Body of pancreas (tissue), 4 donors: ENCODE measurements around the gene EIF1AD. TPM values are rescaled to one million over a fixed set of nuclear protein-coding genes. Genes with fewer than 3 reads are reported as not detected.
A peak's percentile ranks its signal among the peaks of the same experiment; 100 is the strongest.

Source experiments
- ATAC-seq: fragments of 150-250 bp; one replicate; pipeline ENCODE4 v1.9.1; 2016
- DNase-seq, 4 donors: peaks; one replicate each; pipeline ENCODE4 v3.0.0-alpha.2; 2019
- H3K27ac ChIP-seq, 4 donors: fragments of 200-600 bp; sonication (generic); 1 replicate in 3 of 4; 2 replicates in 1 of 4; pipeline versions ENCODE4 v1.5.1 to v1.6.1; 2016 to 2019; ENCODE audit warnings: mild to moderate bottlenecking in 1 of 4, mixed read lengths in 1 of 4, moderate library complexity in 1 of 4
- H3K27me3 ChIP-seq, 2 donors: fragments of 200-600 bp; sonication (generic); one replicate each; pipeline ENCODE4 v1.6.0; 2016; ENCODE audit warnings: mild to moderate bottlenecking in 1 of 2
- H3K36me3 ChIP-seq, 2 donors: fragments of 200-600 bp; sonication (generic); replicated peaks in 1 of 2; 2 replicates each; pipeline ENCODE4 v1.5.1; 2016; ENCODE audit warnings: low read depth in 2 of 2; ENCODE audit not compliant: insufficient read depth in 1 of 2
- H3K4me1 ChIP-seq: fragments of 200-600 bp; sonication (generic); one replicate; pipeline ENCODE4 v1.6.0; 2016
- H3K4me3 ChIP-seq, 2 donors: fragments of 200-600 bp; sonication (generic); 1 replicate in 1 of 2; 2 replicates in 1 of 2; pipeline ENCODE4 v1.5.1; 2016 to 2019
- H3K9me3 ChIP-seq, 3 donors: fragments of 200-600 bp; sonication (generic); 1 replicate in 2 of 3; 2 replicates in 1 of 3; pipeline ENCODE4 v1.5.1; 2016
- CTCF ChIP-seq, 7 experiments: fragments of 450-650 bp in 4 of 7; fragments of 200-600 bp in 3 of 7; sonication (generic) in 3 of 7; IDR thresholded peaks; one replicate each; pipeline ENCODE4 v1.5.1; 2016 to 2019; ENCODE audit warnings: antibody characterized with exemption in 7 of 7
- POLR2A ChIP-seq, 3 donors: fragments of 450-650 bp; IDR thresholded peaks; one replicate each; pipeline ENCODE4 v1.6.1; 2016; ENCODE audit warnings: antibody characterized with exemption in 3 of 3, mild to moderate bottlenecking in 2 of 3
- WGBS, 2 donors: methylation state at CpG; one replicate each; pipeline ENCODE4 v1.1.5; 2017; 5-methylcytosine and 5-hydroxymethylcytosine counted together
- intact Hi-C: fragments of 100-400 bp; cut with DNase I; formaldehyde crosslinking; loops from one replicate; pipeline ENCODE4 v1.15.1; 2023
- total RNA-seq, 2 donors: library from RNA; depleted of rRNA; stranded (reverse); fragments of >200 nt; gene quantifications; one replicate each; pipeline ENCODE4 v1.1.0, GENCODE V29; 2016

The EIF1AD gene
- total RNA-seq, 2 donors from 2014 or later: 7.8 to 28.0 TPM

- TF ChIP-seq CTCF (IDR thresholded peaks at IDR 0.05): peak; percentile 86 to 96 (median 89)
- TF ChIP-seq POLR2A (IDR thresholded peaks at IDR 0.05): no peak
- ATAC-seq: peak; percentile 89
- H3K27ac ChIP-seq: no peak overlapping the region
- no peaks in the 10 kb centered on the region for H3K27me3 ChIP-seq
- 21 to 25% methylated on average over 18 to 39 of the region's 46 CpGs for WGBS, 2 donors
- H3K36me3 ChIP-seq: no peaks in the 10 kb centered on the region
- no peaks in the 10 kb centered on the region for H3K9me3 ChIP-seq
- no peak overlapping the region for H3K4me3 ChIP-seq
- intact Hi-C loops: no loop called here
- H3K4me1 ChIP-seq: peaks cover 11% of the 10 kb centered on the region
- DNase-seq: peak; percentile 66 to 82 (median 74)
Observed at GRCh38 chr11:66022401-66023185, 20.6 kb upstream of the EIF1AD start.

GRCh38 chr11:66020618-66021357 is 18.8 kb upstream of the EIF1AD start:
- H3K27me3 ChIP-seq: no peaks in the 10 kb centered on the region
- no peak overlapping the region for H3K4me3 ChIP-seq
- intact Hi-C loops: no loop called here
- ATAC-seq (no peak), DNase-seq (peak in 1 of 4 donors; percentile 54)
- H3K4me1 ChIP-seq: peaks cover 11% of the 10 kb centered on the region
- no peaks in the 10 kb centered on the region for H3K9me3 ChIP-seq
- 75 to 81% methylated on average over 10 to 25 of the region's 25 CpGs for WGBS, 2 donors
- H3K27ac ChIP-seq: no peak overlapping the region
- H3K36me3 ChIP-seq: no peaks in the 10 kb centered on the region
- TF ChIP-seq POLR2A (IDR thresholded peaks at IDR 0.05) (no peak), CTCF (IDR thresholded peaks at IDR 0.05) (no peak)

- 67 to 78% methylated on average over 6 to 8 of the region's 8 CpGs for WGBS, 2 donors
- DNase-seq (no peak), ATAC-seq (no peak)
- TF ChIP-seq POLR2A (IDR thresholded peaks at IDR 0.05) (no peak), CTCF (IDR thresholded peaks at IDR 0.05) (no peak)
- H3K27ac ChIP-seq: no peak overlapping the region
- H3K27me3 ChIP-seq: no peaks in the 10 kb centered on the region
- H3K4me3 ChIP-seq: no peak overlapping the region
- H3K4me1 ChIP-seq: peaks cover 11% of the 10 kb centered on the region
- H3K36me3 ChIP-seq: no peaks in the 10 kb centered on the region
- H3K9me3 ChIP-seq: no peaks in the 10 kb centered on the region
- intact Hi-C loops: no loop called here
Observed at GRCh38 chr11:66020212-66020611, 18.3 kb upstream of the EIF1AD start.

- Histone ChIP-seq H3K4me3 (no peak overlapping the region), H3K27ac (no peak overlapping the region), H3K27me3 (no peaks in the 10 kb centered on the region), H3K9me3 (no peaks in the 10 kb centered on the region), H3K36me3 (no peaks in the 10 kb centered on the region), H3K4me1 (peaks cover 4% of the 10 kb centered on the region)
- no peak for DNase-seq
- ATAC-seq: no peak
- TF ChIP-seq CTCF (IDR thresholded peaks at IDR 0.05) (no peak), POLR2A (IDR thresholded peaks at IDR 0.05) (no peak)
- intact Hi-C loops: no loop called here
- 72% methylated on average over 4 of the region's 4 CpGs for WGBS, 2 donors
Observed at GRCh38 chr11:66017321-66017720, 15.4 kb upstream of the EIF1AD start.
